Hair follicle dermal papilla cell (primary cell): ENCODE data around the gene CHST12. TPM values are rescaled to one million over a fixed set of nuclear protein-coding genes. Genes with fewer than 3 reads are reported as not detected.

Experiments used
- small RNA-seq: library from RNA; depleted of rRNA; stranded (forward); fragments of <200 nt; gene quantifications from one replicate; pipeline ENCODE3, GENCODE V24; 2012
- total RNA-seq: library from RNA; depleted of rRNA; stranded (reverse); fragments of >200 nt; gene quantifications from 2 replicates; pipeline ENCODE4 v1.2.3, GENCODE V29; 2012

Gene CHST12
- total RNA-seq: 8.0 and 11.5 TPM in 2 replicates

GRCh38 chr7:2403014-2403717 lies at the start of gene CHST12:
Gene CHST12 (plus strand): TSS chr7:2403611. CDS start chr7:2432640, 29,029 bp downstream.

DNA sequence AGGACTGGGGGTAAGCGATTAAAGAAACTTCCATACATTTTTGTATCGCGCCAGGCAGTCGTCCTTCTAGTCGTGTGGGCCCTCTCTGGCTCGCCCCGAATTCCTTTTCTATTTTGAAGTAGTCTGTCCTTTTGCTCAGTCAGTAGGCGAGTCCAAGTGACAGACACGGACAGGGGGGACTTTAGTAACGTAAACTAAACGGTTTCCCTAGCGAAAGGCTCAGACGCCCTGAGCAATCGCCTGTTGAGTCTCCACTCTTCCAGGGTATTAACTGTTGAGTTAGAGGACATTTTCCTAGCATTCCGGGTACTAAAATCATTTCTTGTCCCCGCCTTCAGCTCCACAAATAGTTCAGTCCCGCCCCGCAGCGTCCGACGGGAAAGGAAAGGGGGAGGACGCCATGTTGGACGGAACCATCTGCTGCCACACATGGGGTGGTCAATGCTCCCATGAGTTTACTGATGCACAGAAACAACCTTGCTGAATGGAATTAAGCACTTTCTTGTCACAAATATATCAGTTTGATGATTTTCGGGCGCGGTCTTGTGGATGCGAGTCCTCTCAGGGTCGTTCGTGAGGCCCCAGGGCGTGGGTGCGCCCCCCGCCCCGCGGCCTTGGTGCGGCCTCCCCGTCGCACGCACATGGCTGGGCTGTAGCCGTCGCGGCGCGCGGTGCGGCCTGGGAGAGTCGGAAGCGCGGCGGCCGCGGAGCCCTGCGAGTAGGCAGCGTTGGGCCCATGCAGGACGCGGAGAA lies 49.0 kb upstream of the CHST12 start, which contains the start of gene EIF3B:
Gene EIF3B, plus strand, starts transcription at position 642 of the 753 bp plus-strand sequence. Its CDS starts 95 bp downstream, at position 737.

GRCh38 chr7:2476298-2476697 lies 72.9 kb downstream of the CHST12 start, which contains the start of gene GRIFIN:
Gene GRIFIN (minus strand): TSS chr7:2476398. CDS start chr7:2476383, 15 bp downstream.

Small RNAs within 50 kb of the gene (small RNA-seq; reads per million reads assigned to genes)
- gene AC004840.2: not detected

Other genes with a start within 250 kb of the CHST12 start
- 56.1 and 67.5 TPM in 2 replicates for gene MAD1L1, start 170.7 kb upstream of the CHST12 start, total RNA-seq
- gene MRM2, start 161.4 kb upstream of the CHST12 start, total RNA-seq: 16.2 and 17.8 TPM in 2 replicates
- 14.8 and 23.4 TPM in 2 replicates for gene NUDT1, start 161.4 kb upstream of the CHST12 start, total RNA-seq
- 24.3 and 27.2 TPM in 2 replicates for gene SNX8, start 89.2 kb upstream of the CHST12 start, total RNA-seq
- 164 and 172 TPM in 2 replicates for gene EIF3B, start 48.8 kb upstream of the CHST12 start, total RNA-seq
- not detected in 2 replicates for gene GRIFIN, start 72.8 kb downstream of the CHST12 start, total RNA-seq
- gene LFNG, start 116.2 kb downstream of the CHST12 start, total RNA-seq: 20.3 and 32.0 TPM in 2 replicates
- gene BRAT1, start 151.9 kb downstream of the CHST12 start, total RNA-seq: 26.4 and 28.6 TPM in 2 replicates
- 16.7 and 18.0 TPM in 2 replicates for gene IQCE, start 155.4 kb downstream of the CHST12 start, total RNA-seq
- gene TTYH3, start 228.4 kb downstream of the CHST12 start, total RNA-seq: 71.8 and 86.6 TPM in 2 replicates